ENCODE results near the gene TRAPPC13.
"Not testable (repeated sequence)": the region's sequence is repeated elsewhere in the genome, so short reads cannot be mapped to it uniquely, and the experiment has no call there.

Gene TRAPPC13, protein sequence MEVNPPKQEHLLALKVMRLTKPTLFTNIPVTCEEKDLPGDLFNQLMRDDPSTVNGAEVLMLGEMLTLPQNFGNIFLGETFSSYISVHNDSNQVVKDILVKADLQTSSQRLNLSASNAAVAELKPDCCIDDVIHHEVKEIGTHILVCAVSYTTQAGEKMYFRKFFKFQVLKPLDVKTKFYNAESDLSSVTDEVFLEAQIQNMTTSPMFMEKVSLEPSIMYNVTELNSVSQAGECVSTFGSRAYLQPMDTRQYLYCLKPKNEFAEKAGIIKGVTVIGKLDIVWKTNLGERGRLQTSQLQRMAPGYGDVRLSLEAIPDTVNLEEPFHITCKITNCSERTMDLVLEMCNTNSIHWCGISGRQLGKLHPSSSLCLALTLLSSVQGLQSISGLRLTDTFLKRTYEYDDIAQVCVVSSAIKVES

DNA sequence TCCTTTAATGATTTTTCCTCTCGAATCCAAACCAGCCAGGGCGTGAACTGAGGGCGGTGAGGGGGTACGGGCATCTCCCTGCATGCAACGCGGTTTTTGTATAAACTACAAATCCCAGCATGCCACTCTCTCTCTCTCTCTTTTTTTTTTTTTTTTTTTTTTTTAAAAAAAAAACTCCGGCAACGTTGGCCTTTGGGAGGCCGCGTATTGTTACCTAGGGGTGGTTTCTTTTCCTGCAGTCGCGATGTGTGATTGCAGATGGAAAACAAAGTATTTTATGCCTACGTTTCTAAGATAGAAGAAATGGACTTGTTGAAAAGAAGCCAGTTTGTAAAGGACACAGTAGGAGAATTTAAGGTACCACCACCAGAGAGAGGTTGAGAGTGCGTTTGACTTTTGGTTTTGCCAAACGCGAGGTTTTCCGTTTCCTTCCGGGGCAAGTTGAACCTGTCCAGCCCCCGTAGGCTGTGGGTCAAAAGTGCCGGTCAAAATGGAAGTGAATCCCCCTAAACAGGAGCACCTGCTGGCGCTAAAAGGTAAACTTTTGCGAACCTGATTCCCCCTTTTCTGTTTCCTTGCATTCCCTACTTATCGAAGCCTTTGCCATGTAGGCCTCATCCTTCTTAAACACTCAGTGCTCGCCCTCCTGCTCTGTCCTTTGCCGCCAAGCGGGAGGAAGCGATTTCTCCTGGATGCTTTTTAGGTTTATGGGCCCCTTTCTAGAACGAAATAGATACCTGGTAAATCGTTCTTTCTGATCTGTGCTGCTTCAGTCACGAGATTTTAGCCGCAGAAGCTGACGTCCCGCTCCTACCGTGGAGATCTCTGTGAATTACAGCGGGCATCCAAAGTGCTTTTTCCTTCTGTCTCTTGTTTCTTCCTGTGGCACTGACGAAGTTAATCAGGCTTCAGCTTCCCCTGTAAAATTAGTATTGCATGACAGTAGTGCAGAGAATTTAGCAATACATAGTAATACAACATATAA lies at the start of gene TRAPPC13, which contains the start of gene SHLD3:
TSS of gene TRAPPC13 (plus strand) at position 457 of the 985 bp plus-strand sequence. CDS start at position 491, 34 bp downstream.
TSS of gene SHLD3 (plus strand) at position 457 of the 985 bp plus-strand sequence. CDS start 4,561 bp downstream, outside the sequence.
- peak; percentile 88 for DNase-seq

DNA sequence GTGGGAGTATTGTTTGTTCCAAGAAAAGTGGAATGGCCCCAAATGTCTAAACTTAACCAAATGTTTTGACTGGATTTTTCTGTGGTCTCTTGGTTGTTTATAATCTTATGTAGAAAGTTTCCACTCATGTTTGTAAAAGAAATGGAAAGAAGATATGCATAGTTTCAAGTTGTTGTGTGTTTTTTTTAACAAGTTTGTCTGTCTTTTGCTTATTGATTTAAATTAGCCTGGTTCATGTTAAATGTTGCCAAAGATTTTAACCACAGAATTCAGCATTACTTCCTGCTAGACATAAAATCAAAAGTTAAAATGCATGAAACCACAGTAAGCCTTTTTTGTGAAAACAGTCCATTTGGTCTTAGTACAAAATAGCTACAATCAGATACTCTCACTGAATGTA lies 47.7 kb upstream of the TRAPPC13 start:
- DNase-seq, result no peak

DNA sequence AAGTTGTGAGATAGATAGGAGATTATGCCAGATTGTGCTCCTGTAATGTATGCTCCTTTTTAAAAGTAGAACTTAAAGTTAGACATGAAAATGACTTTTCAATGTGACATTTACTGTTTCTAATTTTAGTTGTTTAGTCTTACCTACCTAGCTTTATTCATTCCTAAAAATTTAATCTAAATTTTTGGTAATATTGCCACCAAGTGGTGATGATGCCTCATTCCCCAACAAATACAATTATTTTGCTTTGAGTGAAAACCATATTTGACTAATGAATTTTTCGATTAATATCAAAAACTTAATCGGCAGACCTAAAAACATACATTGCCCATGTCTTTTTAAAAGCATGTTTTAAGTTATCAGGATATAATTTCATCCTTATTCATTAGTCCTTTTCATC lies 36.1 kb upstream of the TRAPPC13 start:
- DNase-seq, result no peak

GRCh38 chr5:65601761-65602160 lies 23.1 kb upstream of the TRAPPC13 start:
- DNase-seq, result not testable (repeated sequence)

DNA sequence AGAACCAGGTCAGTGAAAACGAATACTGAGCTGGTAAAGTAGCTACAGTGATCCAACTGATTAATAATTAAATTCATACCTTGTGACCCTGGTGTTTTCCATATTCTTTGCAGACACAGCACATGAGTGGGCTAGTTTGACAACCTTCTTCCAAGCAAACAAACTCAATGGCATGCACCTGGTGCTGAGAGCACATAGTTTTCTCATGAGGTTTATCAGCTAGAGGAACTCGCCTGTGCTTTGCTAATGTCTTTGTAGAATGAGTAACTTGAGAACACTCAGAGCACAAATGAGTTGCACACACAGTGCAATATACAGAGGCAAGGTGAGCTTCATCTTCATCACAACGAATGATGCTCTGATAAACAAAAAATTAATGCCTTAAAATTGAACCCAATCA lies 13.3 kb upstream of the TRAPPC13 start:
- DNase-seq, result peak; percentile 10

GRCh38 chr5:65612298-65612907 lies 12.4 kb upstream of the TRAPPC13 start:
- no peak for DNase-seq

GRCh38 chr5:65620021-65620420 lies 4.8 kb upstream of the TRAPPC13 start:
- DNase-seq, result no peak

DNA sequence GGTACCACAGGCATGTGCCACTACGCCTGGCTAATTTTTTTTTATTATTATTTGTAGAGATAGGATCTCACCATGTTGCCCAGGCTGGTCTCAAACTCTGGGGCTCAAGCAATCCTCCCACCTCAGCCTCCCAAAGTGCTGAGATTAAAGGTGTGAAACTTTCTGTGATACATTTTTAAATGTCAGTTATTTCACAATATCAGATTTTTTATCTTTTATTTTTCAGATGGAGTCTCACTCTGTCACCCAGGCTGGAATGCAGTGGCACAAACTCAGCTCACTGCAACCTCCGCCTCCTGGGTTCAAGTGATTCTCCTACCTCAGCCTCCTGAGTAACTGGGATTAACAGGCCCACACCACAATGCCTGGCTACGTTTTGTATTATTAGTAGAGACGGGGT lies 2.9 kb upstream of the TRAPPC13 start:
- DNase-seq, result not testable (repeated sequence)

GRCh38 chr5:65623482-65623881 lies 1.3 kb upstream of the TRAPPC13 start:
- no peak for DNase-seq

DNA sequence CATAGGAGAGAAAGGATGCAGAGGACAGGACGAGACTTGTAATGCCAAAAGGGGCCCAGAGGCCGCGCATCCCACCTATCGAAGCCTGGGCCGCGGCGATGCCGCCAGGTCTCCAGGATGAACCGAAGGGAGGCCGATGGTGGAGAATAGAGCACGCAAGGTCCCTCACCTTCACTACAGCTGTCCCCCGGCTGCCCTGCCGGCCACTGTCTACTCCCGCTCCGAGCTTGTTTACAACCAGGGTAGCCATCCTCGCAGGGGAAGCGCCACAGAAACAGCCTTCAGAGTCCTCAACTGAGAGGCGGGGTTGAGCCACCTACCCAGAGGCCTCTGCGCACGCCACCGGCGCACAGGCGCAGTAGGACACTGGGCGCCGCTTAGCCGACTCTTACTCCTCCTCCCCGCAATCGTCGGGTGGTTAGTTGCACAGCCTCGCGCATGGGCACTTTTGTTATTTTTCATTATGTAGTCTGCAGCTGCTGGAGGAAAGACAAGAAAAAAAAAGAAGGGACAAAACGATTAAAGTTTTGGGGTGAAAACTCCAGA lies 729 bp upstream of the TRAPPC13 start, which contains the start of gene TRIM23:
TSS of gene TRIM23 (minus strand) at position 309 of the 546 bp plus-strand sequence. CDS start at position 250, 59 bp downstream.
- DNase-seq, result peak; percentile 88

GRCh38 chr5:65625743-65626142 lies 916 bp downstream of the TRAPPC13 start:
- no peak for DNase-seq

DNA sequence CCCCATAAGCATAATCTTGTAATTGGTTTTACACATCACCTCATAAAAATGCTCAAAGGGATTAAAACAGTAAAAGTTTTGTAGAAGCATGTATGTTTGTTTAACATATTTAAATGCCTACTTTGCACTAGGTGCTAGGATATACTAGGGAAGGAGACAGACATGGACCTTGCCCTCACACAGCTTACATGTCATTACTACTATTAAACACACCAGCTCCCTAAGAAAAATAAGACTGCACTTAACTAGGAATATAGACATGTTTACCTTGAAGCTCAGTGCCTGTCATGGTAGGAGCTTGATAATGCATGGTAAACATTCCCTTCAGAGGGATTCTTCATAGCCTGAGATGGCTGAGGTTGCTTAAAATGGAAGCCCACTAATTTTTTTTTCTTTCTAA lies 6.2 kb downstream of the TRAPPC13 start:
- DNase-seq, result no peak

DNA sequence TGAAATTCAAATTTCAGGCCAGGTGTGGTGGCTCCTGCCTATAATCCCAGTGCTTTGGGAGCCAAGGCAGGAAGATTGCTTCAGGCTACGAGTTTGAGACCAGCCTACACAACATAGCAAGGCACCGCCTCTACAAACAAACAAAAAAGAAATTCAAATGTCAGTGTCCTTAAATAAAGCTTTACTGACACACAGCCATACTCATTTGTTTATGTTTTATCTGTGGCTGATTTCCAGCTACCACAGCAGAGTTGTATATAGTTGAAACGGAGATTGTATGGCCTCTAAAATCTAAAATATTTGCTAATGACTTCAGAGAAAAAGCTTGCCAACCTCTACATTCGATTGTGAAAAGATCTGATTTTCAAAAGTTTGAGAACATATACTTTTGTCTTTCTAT lies 15.4 kb downstream of the TRAPPC13 start:
- DNase-seq, result no peak

- no peak for DNase-seq
These were observed 22.1 kb downstream of the TRAPPC13 start for GRCh38 chr5:65646938-65647337.

GRCh38 chr5:65647941-65648340 lies 23.1 kb downstream of the TRAPPC13 start:
- DNase-seq, result no peak

DNA sequence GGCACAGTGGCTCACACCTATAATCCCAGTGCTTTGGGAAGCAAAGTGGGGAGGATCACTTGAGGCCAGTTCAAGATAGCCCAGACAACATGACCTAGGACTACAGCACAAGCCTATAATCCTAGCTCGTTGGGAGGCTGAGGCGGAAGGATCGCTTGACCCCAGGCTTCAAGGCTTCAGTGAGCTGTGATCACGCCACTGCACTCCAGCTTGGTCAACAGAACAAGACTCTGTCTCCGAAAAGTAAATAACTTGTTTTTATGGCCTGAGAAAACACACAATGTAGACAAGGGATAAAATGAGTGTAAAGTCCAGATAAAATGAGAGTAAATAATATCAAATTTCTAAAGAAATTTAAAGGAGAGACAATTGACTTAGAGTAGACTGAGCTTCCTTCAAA lies 26.3 kb downstream of the TRAPPC13 start:
- no peak for DNase-seq

DNA sequence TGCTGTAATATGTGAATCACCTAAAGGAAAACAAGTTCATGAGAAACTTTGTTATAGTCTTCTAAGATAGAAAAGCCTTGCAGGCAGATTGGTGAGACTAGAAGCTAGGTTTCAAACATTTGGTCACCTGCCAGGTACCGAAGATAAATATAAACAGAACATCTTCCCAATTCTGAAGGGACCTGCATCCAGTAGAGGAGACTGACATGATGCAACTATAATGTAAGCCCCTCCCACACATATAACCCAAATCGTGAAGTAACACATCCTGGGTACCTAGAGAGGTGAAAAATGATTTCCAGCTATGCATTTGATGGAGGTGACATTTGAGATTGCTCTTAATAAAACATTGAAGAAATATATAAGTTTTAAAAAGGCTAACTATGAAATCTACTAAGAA lies 29.9 kb downstream of the TRAPPC13 start:
- no peak for DNase-seq

GRCh38 chr5:65663804-65664521 lies 39.1 kb downstream of the TRAPPC13 start:
- no peak for DNase-seq

DNA sequence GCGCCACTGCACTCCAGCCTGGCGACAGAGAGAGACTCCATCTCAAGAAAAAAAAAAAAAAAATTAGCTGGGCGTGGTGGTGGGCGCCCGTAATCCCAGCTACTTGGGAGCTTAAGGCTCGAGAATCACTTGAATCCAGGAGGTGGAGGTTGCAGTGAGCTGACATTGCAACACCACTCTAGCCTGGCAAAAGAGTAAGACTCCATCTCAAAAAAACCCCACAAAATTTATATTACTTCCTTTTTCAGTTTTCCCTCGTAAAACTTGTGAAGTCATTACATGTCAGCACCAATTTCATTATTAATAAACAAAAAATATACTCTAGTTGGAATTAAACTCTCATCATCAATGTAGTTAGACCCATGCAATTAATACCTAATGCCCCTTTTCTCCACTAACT lies 43.9 kb downstream of the TRAPPC13 start:
- DNase-seq, result no peak

GRCh38 chr5:65672796-65673195 lies 48.0 kb downstream of the TRAPPC13 start:
- no peak for DNase-seq

DNA sequence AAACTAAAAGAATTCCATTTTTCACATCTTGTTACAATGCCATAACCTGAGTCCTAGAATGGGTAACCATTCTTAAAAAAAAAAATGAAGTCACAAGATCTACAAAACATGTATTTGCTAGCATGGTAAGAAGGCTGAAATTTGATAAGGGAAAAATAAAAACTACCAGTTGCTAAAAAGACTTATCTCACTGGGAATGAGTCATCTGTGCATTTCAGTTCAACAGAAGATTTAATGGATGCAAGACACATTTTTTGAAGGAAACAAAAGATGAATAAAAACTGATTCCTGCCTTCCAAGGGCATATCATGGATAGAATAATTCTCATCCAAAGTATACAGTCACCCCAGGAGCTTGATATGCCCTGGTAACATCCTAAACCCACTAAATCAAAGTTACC lies 49.9 kb downstream of the TRAPPC13 start:
- no peak for DNase-seq

- not testable (repeated sequence) for DNase-seq
These were observed 51.2 kb downstream of the TRAPPC13 start for GRCh38 chr5:65676056-65676455.

Measured in NCI-H1092 (cell line).